HepG2 (cell line): ENCODE results near the gene NELL1. TPM values are rescaled to one million over a fixed set of nuclear protein-coding genes. Genes with fewer than 3 reads are reported as not detected.

Experiments
- ATAC-seq: fragments of 200-7000 bp; cut with Tn5 transposase; 3 replicates; pipeline ENCODE4 v1.9.1; 2020; ENCODE audit warnings: mild to moderate bottlenecking, moderate library complexity
- BruUV-seq: library from RNA; stranded (reverse); fragments of 400-500 nt; replicated peaks from 2 replicates; lab custom pipeline; 2021; lab: Mats Ljungman, UMichigan
- CTCF ChIA-PET: fragments of 300-600 bp; formaldehyde crosslinking; extraction: SDS; loops from one replicate; lab custom pipeline; 2021; ENCODE audit warnings: low total read pairs, inconsistent platforms, low intra/inter-chr PET ratio; lab: Yijun Ruan, JAX
- POLR2A ChIA-PET: fragments of 350-600 bp; sonication (Branson Sonifier 250); formaldehyde crosslinking; loops from one replicate; lab custom pipeline; 2020; ENCODE audit warnings: antibody characterized with exemption, inconsistent platforms; lab: Yijun Ruan, JAX
- DNase-seq: peaks from one replicate; pipeline ENCODE4 v3.0.0-alpha.2; 2015; ENCODE audit warnings: low spot score
- FAIRE-seq: peaks from 3 replicates; lab custom pipeline; 2011; peaks lifted over from hg19 to GRCh38; lab: Jason Lieb, UNC
- H2AFZ ChIP-seq: one replicate; pipeline ENCODE4 v1.6.1; 2011; ENCODE audit warnings: low read length, inconsistent platforms
- H3K27ac ChIP-seq: fragments of 300-600 bp; 3 replicates; pipeline ENCODE4 v1.8.0; 2011; ENCODE audit warnings: mixed run types, mild to moderate bottlenecking, mixed read lengths, low read length, inconsistent platforms; ENCODE audit not compliant: insufficient read depth; ENCODE audit errors: extremely low read length
- H3K27me3 ChIP-seq, 2 experiments: fragments of 200-600 bp in 1 of 2; 2 replicates in 1 of 2; 3 replicates in 1 of 2; pipeline versions ENCODE4 v1.6.0 to v1.8.0; 2011; ENCODE audit warnings: low read length in 2 of 2, mild to moderate bottlenecking in 2 of 2, moderate library complexity in 2 of 2, inconsistent platforms in 1 of 2; ENCODE audit not compliant: insufficient read depth in 2 of 2, control insufficient read depth in 1 of 2
- H3K36me3 ChIP-seq, 2 experiments: fragments of 200-600 bp in 1 of 2; replicated peaks in 1 of 2; 2 replicates in 1 of 2; 3 replicates in 1 of 2; pipeline versions ENCODE4 v1.5.1 to v1.8.0; 2011; ENCODE audit warnings: low read length in 2 of 2, inconsistent platforms in 1 of 2; ENCODE audit not compliant: insufficient read depth in 2 of 2, control insufficient read depth in 1 of 2
- H3K4me1 ChIP-seq: 2 replicates; pipeline ENCODE4 v1.5.1; 2012; ENCODE audit warnings: low read length, inconsistent platforms; ENCODE audit not compliant: insufficient read depth
- H3K4me2 ChIP-seq: 2 replicates; pipeline ENCODE4 v1.6.0; 2011; ENCODE audit warnings: low read depth, low read length, inconsistent platforms
- H3K4me3 ChIP-seq, 3 experiments: fragments of 200-600 bp in 1 of 3; sonication (generic), shearing (Covaris generic) in 1 of 3; replicated peaks in 1 of 3; 2 replicates each; pipeline ENCODE4 v1.5.1; 2011 to 2016; ENCODE audit warnings: low read length in 3 of 3, inconsistent platforms in 2 of 3, low read depth in 2 of 3, mild to moderate bottlenecking in 2 of 3, control low read depth in 1 of 3, mixed read lengths in 1 of 3; ENCODE audit not compliant: insufficient read depth in 1 of 3
- H3K79me2 ChIP-seq: one replicate; pipeline ENCODE4 v1.6.1; 2011; ENCODE audit warnings: low read length, inconsistent platforms; ENCODE audit not compliant: insufficient read depth
- H3K9ac ChIP-seq: 2 replicates; pipeline ENCODE4 v1.6.0; 2011; ENCODE audit warnings: mild to moderate bottlenecking, low read depth, low read length, inconsistent platforms; ENCODE audit not compliant: insufficient read depth
- H3K9me3 ChIP-seq: 2 replicates; pipeline ENCODE4 v1.5.1; 2012; ENCODE audit warnings: mild to moderate bottlenecking, low read length
- H4K20me1 ChIP-seq: 2 replicates; pipeline ENCODE4 v1.6.0; 2011; ENCODE audit warnings: inconsistent platforms, mild to moderate bottlenecking, low read length, moderate library complexity; ENCODE audit not compliant: insufficient read depth
- GMEB1 ChIP-seq: sonication (generic); formaldehyde crosslinking; IDR thresholded peaks from 2 replicates; pipeline ENCODE4 v1.5.1; 2020; ENCODE audit warnings: missing genetic modification reagents, mild to moderate bottlenecking, borderline replicate concordance
- NCOA1 ChIP-seq: sonication (generic); formaldehyde crosslinking; IDR thresholded peaks from 2 replicates; pipeline ENCODE4 v1.9.0; 2021; ENCODE audit warnings: missing genetic modification reagents
- RXRB ChIP-seq: IDR thresholded peaks from 2 replicates; pipeline ENCODE4 v1.6.1; 2016; ENCODE audit warnings: borderline replicate concordance, missing genetic modification reagents, missing compliant biosample characterization
- SCMH1 ChIP-seq: sonication (generic); formaldehyde crosslinking; IDR thresholded peaks from 2 replicates; pipeline ENCODE4 v1.9.0; 2021; ENCODE audit warnings: missing genetic modification reagents, mild to moderate bottlenecking, borderline replicate concordance
- SP1 ChIP-seq, 2 experiments: fragments of 450-650 bp in 1 of 2; sonication (generic) in 1 of 2; formaldehyde crosslinking in 1 of 2; IDR thresholded peaks; 2 replicates each; pipeline versions ENCODE4 v1.4.0 to v1.6.1; 2016 to 2020; ENCODE audit warnings: missing genetic modification reagents in 1 of 2
- TRIM22 ChIP-seq: fragments of 450-650 bp; IDR thresholded peaks from 2 replicates; pipeline ENCODE4 v1.6.1; 2017
- U2AF2 ChIP-seq: fragments of 200-400 bp; formaldehyde crosslinking; IDR thresholded peaks from 2 replicates; pipeline ENCODE4 v1.6.1; 2017; ENCODE audit warnings: low read depth, mild to moderate bottlenecking, low read length
- ZFYVE20 ChIP-seq: sonication (generic); formaldehyde crosslinking; IDR thresholded peaks from 2 replicates; pipeline ENCODE4 v1.8.0; 2023; ENCODE audit warnings: low read depth, mild to moderate bottlenecking, moderate library complexity, missing genetic modification reagents, borderline replicate concordance
- ZNF33A ChIP-seq: sonication (generic); formaldehyde crosslinking; IDR thresholded peaks from 2 replicates; pipeline ENCODE4 v1.5.1; 2020; ENCODE audit warnings: missing genetic modification reagents, mild to moderate bottlenecking, moderate library complexity, borderline replicate concordance
- ZNF354B ChIP-seq: sonication (generic); formaldehyde crosslinking; IDR thresholded peaks from 2 replicates; pipeline ENCODE4 v1.8.0; 2022; ENCODE audit warnings: mild to moderate bottlenecking, missing genetic modification reagents
- ZNF414 ChIP-seq: sonication (generic); formaldehyde crosslinking; IDR thresholded peaks from 2 replicates; pipeline ENCODE4 v1.5.0; 2020; ENCODE audit warnings: missing genetic modification reagents
- ZNF580 ChIP-seq: IDR thresholded peaks from 2 replicates; pipeline ENCODE4 v1.6.1; 2016; ENCODE audit warnings: low read depth, borderline replicate concordance
- ZNF614 ChIP-seq: IDR thresholded peaks from 2 replicates; pipeline ENCODE4 v1.6.1; 2018; ENCODE audit warnings: missing biosample characterization, missing genetic modification reagents, inconsistent platforms, borderline replicate concordance
- ZNF772 ChIP-seq: sonication (generic); formaldehyde crosslinking; IDR thresholded peaks from 2 replicates; pipeline ENCODE4 v1.5.0; 2020; ENCODE audit warnings: mild to moderate bottlenecking, missing genetic modification reagents
- WGBS: methylation state at CpG from one replicate; pipeline ENCODE4 v1.1.6; 2017; ENCODE audit warnings: low lambda C conversion rate; 5-methylcytosine and 5-hydroxymethylcytosine counted together
- in situ Hi-C: cut with HindIII; loops from 2 replicates; pipeline ENCODE4 v1.10.0; 2017; ENCODE audit warnings: low pct_unique_long_range_greater_than_20kb; ENCODE audit not compliant: extremely low pct_ligation_motif_present
- intact Hi-C: fragments of 100-400 bp; cut with micrococcal nuclease; formaldehyde crosslinking; loops from one replicate; pipeline ENCODE4 v1.10.0; 2022; ENCODE audit not compliant: unreplicated experiment
- polyA plus RNA-seq, 8 experiments: library from polyadenylated mRNA; depleted of rRNA in 3 of 8; stranded (reverse) in 7 of 8; unstranded in 1 of 8; fragments of >200 nt; fragmentation: Illumina TruSeq in 4 of 8; extraction: Trizol in 4 of 8; gene quantifications; 2 replicates each; pipeline versions ENCODE4 v1.2.1 to v1.2.3, GENCODE V29; 2011 to 2016; ENCODE audit warnings: low read depth in 4 of 8, missing spikeins in 1 of 8, mixed read lengths in 1 of 8; ENCODE audit not compliant: insufficient read depth in 1 of 8
- total RNA-seq, 5 experiments: library from RNA; depleted of rRNA; stranded (reverse); fragments of >200 nt; fragmentation: Illumina TruSeq; extraction: Trizol; gene quantifications; 2 replicates each; pipeline ENCODE4 v1.2.3, GENCODE V29; 2016; ENCODE audit warnings: low read depth in 1 of 5

NELL1 gene
- total and polyA plus RNA-seq, 2 of the 13 experiments (the other 11 are each of a cell fraction or from before 2014, with no cell fraction given) = not detected

DNA sequence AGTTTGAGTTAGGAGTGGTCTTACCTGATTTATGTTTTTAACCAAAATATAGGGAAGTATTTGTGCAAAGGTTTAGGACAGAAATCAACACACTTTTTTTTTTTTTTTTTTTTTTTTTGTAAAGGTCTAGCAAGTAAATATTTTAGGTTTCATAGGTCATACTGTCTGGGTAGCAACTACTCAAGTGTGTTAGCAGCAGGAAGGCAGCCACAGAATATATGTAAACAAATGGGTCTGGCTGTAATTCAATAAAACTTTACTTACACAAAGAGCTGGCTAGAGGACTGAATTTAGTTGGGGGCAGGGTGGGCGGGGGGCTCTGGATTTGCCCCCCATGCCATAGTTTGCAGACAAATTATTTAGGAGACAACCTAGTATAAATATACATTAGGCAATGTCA, 510.4 kb downstream of the NELL1 start (continued):
- no peak for TF ChIP-seq ZNF33A (CRISPR knock-in tag)
- no peak for TF ChIP-seq SP1 (IDR thresholded peaks at IDR 0.05)
- TF ChIP-seq SP1 (CRISPR knock-in tag; IDR thresholded peaks at IDR 0.05) = no peak

GRCh38 chr11:21180182-21180581, 510.8 kb downstream of the NELL1 start:
- ChIA-PET CTCF (no interaction called here), POLR2A (no interaction called here)
- ATAC-seq (no peak), FAIRE-seq (no peak), DNase-seq (no peak)
- intact Hi-C loops = no loop called here
- Histone ChIP-seq H3K4me1 (no peaks in the 10 kb centered on the region), H3K9ac (no peak overlapping the region), H3K79me2 (no peaks in the 10 kb centered on the region), H3K4me3 (no peak overlapping the region), H3K9me3 (no peaks in the 10 kb centered on the region), H3K27me3 (no peaks in the 10 kb centered on the region), H3K27ac (no peak overlapping the region), H3K36me3 (no peaks in the 10 kb centered on the region), H3K4me2 (no peak overlapping the region), H2AFZ (no peak overlapping the region), H4K20me1 (no peaks in the 10 kb centered on the region)
- in situ Hi-C loops = no loop called here
- under 1% methylated on average over 3 of the region's 3 CpGs for WGBS
- BruUV-seq = no TSS peak
- TF ChIP-seq ZNF354B = no peak
- TF ChIP-seq ZNF614 (CRISPR knock-in tag) = no peak
- no peak for TF ChIP-seq RXRB (CRISPR knock-in tag)

- ChIA-PET CTCF (no interaction called here), POLR2A (no interaction called here)
- Histone ChIP-seq H3K9me3 (no peaks in the 10 kb centered on the region), H3K9ac (no peak overlapping the region), H2AFZ (no peak overlapping the region), H3K4me2 (no peak overlapping the region), H3K79me2 (no peaks in the 10 kb centered on the region), H3K27ac (no peak overlapping the region), H4K20me1 (no peaks in the 10 kb centered on the region), H3K4me3 (no peak overlapping the region), H3K4me1 (no peaks in the 10 kb centered on the region), H3K36me3 (no peaks in the 10 kb centered on the region), H3K27me3 (no peaks in the 10 kb centered on the region)
- DNase-seq (no peak), FAIRE-seq (no peak), ATAC-seq (no peak)
- intact Hi-C loops (no loop called here), in situ Hi-C loops (no loop called here)
- no TSS peak for BruUV-seq
- TF ChIP-seq GMEB1 (CRISPR knock-in tag) (no peak), ZFYVE20 (CRISPR knock-in tag) (no peak), U2AF2 (no peak), ZNF772 (CRISPR knock-in tag) (no peak), TRIM22 (no peak), ZNF414 (CRISPR knock-in tag) (no peak), ZNF580 (CRISPR knock-in tag) (no peak), SCMH1 (no peak), NCOA1 (CRISPR knock-in tag) (no peak)
These were observed 516.6 kb downstream of the NELL1 start for GRCh38 chr11:21185959-21186358.
